H1 (cell line): ENCODE results near the gene GPR139. TPM values are rescaled to one million over a fixed set of nuclear protein-coding genes. Genes with fewer than 3 reads are reported as not detected.

Source experiments
- CTCF ChIA-PET: fragments of 300-600 bp; sonication (Branson Sonifier 250); formaldehyde crosslinking; loops from one replicate; lab custom pipeline; 2021; ENCODE audit not compliant: partially characterized antibody; lab: Charles Lee
- POLR2A ChIA-PET: fragments of 300-600 bp; sonication (Branson Sonifier 250); formaldehyde crosslinking; loops from one replicate; lab custom pipeline; 2021; ENCODE audit warnings: inconsistent platforms; ENCODE audit not compliant: partially characterized antibody; lab: Charles Lee
- DNase-seq, 2 experiments: peaks; one replicate each; pipeline versions ENCODE4 v3.0.0 to v3.0.0-alpha.2; 2010 to 2022; ENCODE audit warnings: low spot score in 2 of 2, low read depth in 1 of 2, mixed read lengths in 1 of 2
- FAIRE-seq: peaks from 2 replicates; lab custom pipeline; 2011; peaks lifted over from hg19 to GRCh38; lab: Jason Lieb, UNC
- H2AFZ ChIP-seq: 2 replicates; pipeline ENCODE4 v1.8.1; 2012; ENCODE audit warnings: low read length, inconsistent platforms
- H2AK5ac ChIP-seq: 2 replicates; pipeline ENCODE4 v1.6.1; 2013; ENCODE audit warnings: low read depth, low read length
- H2BK120ac ChIP-seq: replicated peaks from 2 replicates; pipeline ENCODE3; 2013; ENCODE audit warnings: low read depth, low read length, inconsistent platforms
- H2BK12ac ChIP-seq: 2 replicates; pipeline ENCODE4 v1.6.1; 2013; ENCODE audit warnings: low read depth, low read length
- H2BK15ac ChIP-seq: 2 replicates; pipeline ENCODE4 v1.6.1; 2013; ENCODE audit warnings: low read length
- H2BK20ac ChIP-seq: 2 replicates; pipeline ENCODE4 v1.6.1; 2013; ENCODE audit warnings: low read length
- H2BK5ac ChIP-seq: 2 replicates; pipeline ENCODE4 v1.6.1; 2013; ENCODE audit warnings: low read depth, low read length
- H3K14ac ChIP-seq: 2 replicates; pipeline ENCODE4 v1.6.1; 2013; ENCODE audit warnings: inconsistent platforms; ENCODE audit not compliant: insufficient read length
- H3K18ac ChIP-seq: 2 replicates; pipeline ENCODE4 v1.6.1; 2013; ENCODE audit warnings: low read length; ENCODE audit errors: extremely low read depth
- H3K23ac ChIP-seq: 2 replicates; pipeline ENCODE4 v1.6.1; 2013; ENCODE audit warnings: inconsistent platforms; ENCODE audit not compliant: insufficient read length
- H3K23me2 ChIP-seq: 2 replicates; pipeline ENCODE4 v1.6.1; 2013; ENCODE audit warnings: low read depth, low read length
- H3K27ac ChIP-seq: 2 replicates; pipeline ENCODE4 v1.6.1; 2011; ENCODE audit warnings: low read depth, low read length, inconsistent platforms
- H3K27me3 ChIP-seq, 4 experiments: replicated peaks in 1 of 4; 1 replicate in 1 of 4; 2 replicates in 3 of 4; pipeline versions ENCODE4 v1.6.1 to v1.8.1; 2011 to 2013; ENCODE audit warnings: low read length in 3 of 4, mild to moderate bottlenecking in 3 of 4, inconsistent platforms in 2 of 4, mixed read lengths in 2 of 4, moderate library complexity in 1 of 4; ENCODE audit not compliant: control insufficient read depth in 3 of 4, insufficient read depth in 3 of 4; ENCODE audit errors: extremely low read depth in 1 of 4
- H3K36me3 ChIP-seq, 4 experiments: 2 replicates each; pipeline versions ENCODE4 v1.6.1 to v1.8.1; 2011 to 2013; ENCODE audit warnings: mild to moderate bottlenecking in 4 of 4, low read length in 3 of 4, moderate library complexity in 2 of 4, control low read depth in 1 of 4, inconsistent platforms in 1 of 4; ENCODE audit not compliant: insufficient read depth in 4 of 4, control insufficient read depth in 2 of 4
- H3K4ac ChIP-seq: replicated peaks from 2 replicates; pipeline ENCODE3; 2013; ENCODE audit warnings: low read length, low read depth, mixed read lengths, inconsistent platforms; ENCODE audit not compliant: insufficient read length
- H3K4me1 ChIP-seq, 4 experiments: replicated peaks in 1 of 4; 1 replicate in 1 of 4; 2 replicates in 3 of 4; pipeline versions ENCODE4 v1.6.1 to v1.8.1; 2011 to 2013; ENCODE audit warnings: low read length in 3 of 4, inconsistent platforms in 2 of 4, mixed read lengths in 1 of 4; ENCODE audit not compliant: insufficient read depth in 4 of 4, control insufficient read depth in 3 of 4
- H3K4me2 ChIP-seq, 2 experiments: 2 replicates each; pipeline versions ENCODE4 v1.6.1 to v1.8.1; 2011 to 2013; ENCODE audit warnings: low read depth in 2 of 2, low read length in 2 of 2, control low read depth in 1 of 2, inconsistent platforms in 1 of 2, mild to moderate bottlenecking in 1 of 2; ENCODE audit not compliant: insufficient read depth in 1 of 2
- H3K4me3 ChIP-seq, 4 experiments: fragments of 200-600, 300-600 bp in 1 of 4; sonication (generic), shearing (Covaris generic), sonication (Bioruptor Twin) in 1 of 4; 2 replicates each; pipeline versions ENCODE4 v1.5.1 to v1.8.1; 2011 to 2016; ENCODE audit warnings: low read length in 4 of 4, low read depth in 3 of 4, control low read depth in 2 of 4, inconsistent platforms in 2 of 4, mild to moderate bottlenecking in 2 of 4, mixed read lengths in 1 of 4, moderate library complexity in 1 of 4; ENCODE audit not compliant: insufficient read depth in 2 of 4; ENCODE audit errors: extremely low read depth in 1 of 4
- H3K56ac ChIP-seq: replicated peaks from 2 replicates; pipeline ENCODE3; 2013; ENCODE audit warnings: low read depth, mild to moderate bottlenecking, mixed read lengths, low read length, inconsistent platforms; ENCODE audit not compliant: insufficient read length
- H3K79me1 ChIP-seq: 2 replicates; pipeline ENCODE4 v1.6.1; 2013; ENCODE audit warnings: low read depth, low read length, control low read depth
- H3K79me2 ChIP-seq, 2 experiments: 2 replicates each; pipeline versions ENCODE4 v1.6.1 to v1.8.1; 2012 to 2013; ENCODE audit warnings: low read length in 2 of 2, mild to moderate bottlenecking in 2 of 2, inconsistent platforms in 1 of 2; ENCODE audit not compliant: insufficient read depth in 2 of 2, control insufficient read depth in 1 of 2
- H3K9ac ChIP-seq, 4 experiments: replicated peaks in 1 of 4; 1 replicate in 1 of 4; 2 replicates in 3 of 4; pipeline versions ENCODE4 v1.6.1 to v1.8.1; 2011 to 2013; ENCODE audit warnings: low read depth in 3 of 4, low read length in 3 of 4, control low read depth in 2 of 4, mild to moderate bottlenecking in 2 of 4, moderate library complexity in 2 of 4, inconsistent platforms in 1 of 4; ENCODE audit errors: extremely low read depth in 1 of 4
- H3K9me3 ChIP-seq, 2 experiments: 2 replicates each; pipeline versions ENCODE4 v1.6.1 to v1.8.1; 2012 to 2013; ENCODE audit warnings: mild to moderate bottlenecking in 2 of 2, moderate library complexity in 2 of 2, control low read depth in 1 of 2, inconsistent platforms in 1 of 2, low read depth in 1 of 2, low read length in 1 of 2, mixed read lengths in 1 of 2; ENCODE audit not compliant: insufficient read depth in 2 of 2
- H4K20me1 ChIP-seq, 2 experiments: replicated peaks in 1 of 2; 2 replicates each; pipeline versions ENCODE3 to v1.8.1; 2011 to 2013; ENCODE audit warnings: inconsistent platforms in 2 of 2, low read length in 2 of 2, mild to moderate bottlenecking in 1 of 2; ENCODE audit not compliant: insufficient read depth in 2 of 2, control insufficient read depth in 1 of 2
- H4K5ac ChIP-seq: 2 replicates; pipeline ENCODE4 v1.6.1; 2013; ENCODE audit warnings: low read length, low read depth, mixed read lengths, inconsistent platforms; ENCODE audit not compliant: insufficient read length
- H4K8ac ChIP-seq: 2 replicates; pipeline ENCODE4 v1.8.0; 2013; ENCODE audit warnings: mild to moderate bottlenecking, moderate library complexity, low read length, inconsistent platforms; ENCODE audit not compliant: insufficient read depth; ENCODE audit errors: extremely low read depth
- H4K91ac ChIP-seq: replicated peaks from 2 replicates; pipeline ENCODE3; 2013; ENCODE audit warnings: low read length, mixed read lengths, inconsistent platforms; ENCODE audit not compliant: insufficient read length
- BACH1 ChIP-seq: IDR thresholded peaks from 2 replicates; pipeline ENCODE4 v1.6.1; 2012; ENCODE audit warnings: low read length, improper control_type of control experiment
- CBX5 ChIP-seq: fragments of 300-800, 300-1000 bp; sonication (generic); IDR thresholded peaks from 2 replicates; pipeline ENCODE4 v1.7.1; 2016; ENCODE audit warnings: antibody characterized with exemption, low read length, low read depth
- CEBPB ChIP-seq: IDR thresholded peaks from 2 replicates; pipeline ENCODE4 v1.6.1; 2012; ENCODE audit warnings: low read depth, low read length
- MAX ChIP-seq: IDR thresholded peaks from 2 replicates; pipeline ENCODE4 v1.6.1; 2012; ENCODE audit warnings: inconsistent platforms
- NRF1 ChIP-seq: IDR thresholded peaks from 2 replicates; pipeline ENCODE4 v1.6.1; 2011; ENCODE audit warnings: mild to moderate bottlenecking, low read depth, low read length, improper control_type of control experiment
- TCF12 ChIP-seq: IDR thresholded peaks from 2 replicates; pipeline ENCODE4 v1.6.1; 2011; ENCODE audit warnings: low read depth, mild to moderate bottlenecking, low read length
- WGBS, 2 experiments: shearing (Covaris generic) in 1 of 2; methylation state at CpG; one replicate each; pipeline versions ENCODE4 v1.1.6 to v1.1.7; 2013 to 2015; ENCODE audit warnings: low lambda C conversion rate in 2 of 2, mixed read lengths in 2 of 2, inconsistent platforms in 1 of 2, low coverage in 1 of 2, missing lambda C conversion rate in 1 of 2; ENCODE audit not compliant: insufficient replicate concordance in 2 of 2, insufficient coverage in 1 of 2, insufficient read length in 1 of 2; ENCODE audit errors: extremely low coverage in 1 of 2, missing lambda C conversion rate in 1 of 2; 5-methylcytosine and 5-hydroxymethylcytosine counted together
- polyA plus RNA-seq, 7 experiments: library from polyadenylated mRNA; depleted of rRNA in 3 of 7; stranded (reverse) in 5 of 7; unstranded in 2 of 7; fragments of >200 nt in 5 of 7; fragments of 200-250 nt in 2 of 7; gene quantifications; 1 replicate in 5 of 7; 2 replicates in 1 of 7; 4 replicates in 1 of 7; pipeline versions ENCODE4 v1.2.1 to v1.2.3, GENCODE V29; 2011 to 2013; ENCODE audit warnings: missing spikeins in 2 of 7, mixed read lengths in 2 of 7
- total RNA-seq: library from RNA; stranded (reverse); fragmentation: NEBNext Ultra II Directional; extraction: Animal tissue kit (Norgen Biotek cat#: 25700); gene quantifications from 2 replicates; pipeline ENCODE4 v1.2.1, GENCODE V29; 2021

Gene GPR139
- total and polyA plus RNA-seq, 2 of the 8 experiments (the other 6 are each of a cell fraction or from before 2014, with no cell fraction given), result 0.84 to 2.2 TPM

- H3K4ac ChIP-seq, result no peak overlapping the region
- WGBS, 2 experiments, result 77 to 100% methylated on average over 2 to 4 of the region's 4 CpGs
- no peak overlapping the region for H4K5ac ChIP-seq
- H3K79me2 ChIP-seq, result no peaks in the 10 kb centered on the region
- H3K27me3 ChIP-seq, result peaks cover 2 to 15% (median 13%) of the 10 kb centered on the region in 4 experiments
- H4K20me1 ChIP-seq, result peaks cover 0 to 2% of the 10 kb centered on the region in 2 experiments
- no peak overlapping the region for H3K27ac ChIP-seq
- H2BK12ac ChIP-seq, result no peak overlapping the region
- H3K79me1 ChIP-seq, result no peaks in the 10 kb centered on the region
- H2BK15ac ChIP-seq, result no peak overlapping the region
- no peak overlapping the region for H4K8ac ChIP-seq
- no peak overlapping the region for H3K9ac ChIP-seq
- H2BK20ac ChIP-seq, result no peak overlapping the region
- H3K23ac ChIP-seq, result no peak overlapping the region
- ChIA-PET POLR2A (no interaction called here), CTCF (no interaction called here)
- H3K9me3 ChIP-seq, result no peaks in the 10 kb centered on the region
- DNase-seq (no peak), FAIRE-seq (no peak)
- no peak overlapping the region for H3K18ac ChIP-seq
- no peak overlapping the region for H2BK5ac ChIP-seq
- H3K23me2 ChIP-seq, result peaks cover 8% of the 10 kb centered on the region
- no peak overlapping the region for H2BK120ac ChIP-seq
- no peaks in the 10 kb centered on the region for H3K36me3 ChIP-seq
- H2AFZ ChIP-seq, result no peak overlapping the region
- no peak overlapping the region for H4K91ac ChIP-seq
- peaks cover 6 to 16% (median 7%) of the 10 kb centered on the region in 4 experiments for H3K4me1 ChIP-seq
- H3K14ac ChIP-seq, result no peak overlapping the region
- no peak overlapping the region for H2AK5ac ChIP-seq
- H3K4me2 ChIP-seq, result no peak overlapping the region
- no peak overlapping the region for H3K4me3 ChIP-seq
- H3K56ac ChIP-seq, result no peak overlapping the region
- TF ChIP-seq MAX, result no peak
- TF ChIP-seq TCF12, result no peak
- no peak for TF ChIP-seq BACH1
- TF ChIP-seq NRF1, result no peak
- no peak for TF ChIP-seq CBX5
- no peak for TF ChIP-seq CEBPB
Measured at GRCh38 chr16:20079106-20079505, 5.4 kb upstream of the GPR139 start.
